HUES48 (cell line): Measurements from ENCODE around the gene CDC42EP3.

Experiments
- H3K27ac ChIP-seq: one replicate; pipeline ENCODE4 v1.7.0; 2013; ENCODE audit warnings: low read depth, low read length, inconsistent platforms
- H3K27me3 ChIP-seq: 2 replicates; pipeline ENCODE4 v1.6.1; 2013; ENCODE audit warnings: mild to moderate bottlenecking, low read length; ENCODE audit not compliant: control insufficient read depth, insufficient read depth
- H3K36me3 ChIP-seq: 2 replicates; pipeline ENCODE4 v1.6.1; 2013; ENCODE audit warnings: low read length; ENCODE audit not compliant: control insufficient read depth, insufficient read depth
- H3K4me1 ChIP-seq: 2 replicates; pipeline ENCODE4 v1.6.1; 2013; ENCODE audit warnings: mild to moderate bottlenecking, low read length; ENCODE audit not compliant: control insufficient read depth, insufficient read depth
- H3K4me3 ChIP-seq: 2 replicates; pipeline ENCODE4 v1.5.1; 2013; ENCODE audit warnings: mild to moderate bottlenecking, low read depth, low read length
- H3K9ac ChIP-seq: 2 replicates; pipeline ENCODE4 v1.6.1; 2013; ENCODE audit warnings: mild to moderate bottlenecking, low read depth, low read length, moderate library complexity
- H3K9me3 ChIP-seq: 2 replicates; pipeline ENCODE4 v1.6.1; 2013; ENCODE audit warnings: low read length; ENCODE audit not compliant: control insufficient read depth, insufficient read depth

Gene CDC42EP3

DNA sequence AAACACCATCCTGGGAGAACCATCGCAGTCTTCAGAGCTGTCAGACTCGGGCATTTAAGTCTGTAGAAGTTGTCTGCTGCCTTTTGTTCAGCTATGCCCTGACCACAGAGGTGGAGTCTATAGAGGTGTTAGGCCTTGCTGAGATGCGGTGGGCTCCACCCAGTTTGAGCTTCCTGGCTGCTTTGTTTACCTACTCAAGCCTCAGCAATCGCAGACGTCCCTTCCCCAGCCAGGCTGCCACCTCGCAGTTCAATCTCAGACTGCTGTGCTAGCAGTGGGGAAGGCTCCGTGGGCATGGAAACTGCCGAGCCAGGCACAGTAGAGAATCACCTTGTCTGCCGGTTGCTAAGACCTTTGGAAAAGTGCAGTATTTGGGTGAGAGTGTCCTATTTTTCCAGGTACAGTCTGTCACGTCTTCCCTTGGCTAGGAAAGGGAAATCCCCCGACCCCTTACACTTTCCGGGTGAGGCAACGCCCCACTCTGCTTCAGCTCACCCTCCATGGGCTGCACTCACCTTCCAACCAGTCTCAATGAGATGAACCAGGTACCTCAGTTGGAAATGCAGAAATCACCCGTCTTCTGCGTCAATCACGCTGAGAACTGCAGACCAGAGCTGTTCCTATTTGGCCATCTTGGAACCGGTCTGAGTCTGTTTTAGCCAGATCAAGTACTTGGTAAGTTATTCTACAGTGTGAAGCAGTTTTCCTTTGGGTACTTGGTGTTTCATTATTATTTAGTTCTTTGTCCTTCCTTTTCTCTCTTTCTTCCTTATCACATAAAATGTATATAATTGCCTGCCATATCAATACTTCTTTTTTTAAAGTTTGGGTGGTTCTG is 71.5 kb downstream of the CDC42EP3 start:
- H3K4me3 ChIP-seq: no peak overlapping the region
- H3K27me3 ChIP-seq: no peaks in the 10 kb centered on the region
- H3K9me3 ChIP-seq: no peaks in the 10 kb centered on the region
- H3K36me3 ChIP-seq: no peaks in the 10 kb centered on the region
- no peak overlapping the region for H3K9ac ChIP-seq
- no peak overlapping the region for H3K27ac ChIP-seq
- H3K4me1 ChIP-seq: no peaks in the 10 kb centered on the region

DNA sequence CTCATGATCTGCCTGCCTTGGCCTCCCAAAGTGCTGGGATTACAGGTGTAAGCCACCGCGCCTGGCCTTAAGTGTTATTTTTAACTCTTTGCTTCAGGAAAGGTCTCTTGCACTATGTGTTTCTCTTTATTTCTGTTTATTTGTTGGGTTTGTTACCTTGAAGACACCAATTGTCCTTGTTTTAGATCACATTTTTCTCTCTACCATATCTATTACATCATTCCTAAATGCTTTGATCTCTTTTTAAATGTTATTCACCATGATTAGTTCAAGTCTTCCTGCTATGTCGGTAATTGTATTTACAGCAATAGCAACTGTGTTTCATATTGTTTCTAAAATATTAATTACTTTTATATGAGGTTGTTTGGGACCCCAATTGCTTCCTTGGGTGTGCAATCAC is 77.7 kb downstream of the CDC42EP3 start:
- peaks cover 9% of the 10 kb centered on the region; the same call in 1 of the 2 replicates for H3K9me3 ChIP-seq
- H3K4me1 ChIP-seq: peaks cover 15% of the 10 kb centered on the region; the same call in 1 of the 2 replicates
- H3K9ac ChIP-seq: no peak overlapping the region
- no peaks in the 10 kb centered on the region for H3K36me3 ChIP-seq
- H3K4me3 ChIP-seq: no peak overlapping the region
- no peaks in the 10 kb centered on the region for H3K27me3 ChIP-seq
- H3K27ac ChIP-seq: no peak overlapping the region

DNA sequence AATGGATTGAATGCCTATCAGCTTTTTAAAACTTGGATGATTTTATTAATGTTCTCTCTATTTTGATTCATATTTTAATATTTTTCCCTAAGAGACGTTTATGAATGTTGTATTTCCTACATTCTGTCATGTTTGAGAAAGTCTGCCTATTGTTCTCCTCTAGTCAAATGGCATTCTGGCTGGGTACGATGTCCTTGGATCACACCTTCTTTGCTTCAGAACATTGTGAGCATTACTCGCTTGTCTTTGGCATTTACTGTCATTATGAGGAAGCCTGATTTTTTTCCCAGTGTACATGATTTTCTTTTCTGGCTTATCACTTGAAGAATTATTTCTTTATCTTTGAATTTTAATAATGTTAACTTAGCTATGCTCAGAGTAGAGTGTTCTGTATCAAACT is 78.4 kb downstream of the CDC42EP3 start:
- no peak overlapping the region for H3K9ac ChIP-seq
- H3K27me3 ChIP-seq: no peaks in the 10 kb centered on the region
- no peaks in the 10 kb centered on the region for H3K36me3 ChIP-seq
- peaks cover 9% of the 10 kb centered on the region; the same call in 1 of the 2 replicates for H3K9me3 ChIP-seq
- no peak overlapping the region for H3K27ac ChIP-seq
- H3K4me3 ChIP-seq: no peak overlapping the region
- peaks cover 22% of the 10 kb centered on the region; the same call in 1 of the 2 replicates for H3K4me1 ChIP-seq
